ENCODE data around the gene SLCO1B1. TPM values are rescaled to one million over a fixed set of nuclear protein-coding genes. Genes with fewer than 3 reads are reported as not detected.

The SLCO1B1 gene
- polyA plus RNA-seq, 1 of the 3 experiments (the other 2 are of a cell fraction) = not detected

DNA sequence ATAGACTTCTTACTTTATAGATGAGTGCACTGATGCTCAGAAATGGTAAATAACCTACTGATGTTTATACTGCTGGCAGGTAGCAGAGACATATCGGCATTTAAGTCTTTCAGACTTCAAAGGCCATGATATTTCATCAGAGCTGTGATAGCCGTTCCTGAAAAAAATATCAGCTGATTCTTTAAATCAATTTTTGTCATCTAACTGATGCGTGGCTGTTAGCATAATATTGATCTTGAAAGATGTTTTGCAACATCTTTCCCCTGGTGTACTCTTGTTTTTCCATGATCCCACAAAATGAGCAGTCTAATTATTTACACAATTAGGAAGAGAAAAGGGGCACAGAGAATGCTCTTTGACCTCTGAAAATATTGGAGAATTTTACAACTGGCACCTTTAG lies 1.6 kb upstream of the SLCO1B1 start:
- 16% methylated on average over 3 of the region's 3 CpGs for WGBS (ENCODE audit: low lambda C conversion rate)
- Histone ChIP-seq H3K4me3 (ENCODE audit: low read depth in 2 of 2, low read length in 1 of 2) (no peak overlapping the region), H2AFZ (ENCODE audit: low read depth) (no peak overlapping the region), H3K9me2 (no peaks in the 10 kb centered on the region), H3K79me2 (ENCODE audit: insufficient read depth) (no peaks in the 10 kb centered on the region), H3K27me3 (ENCODE audit: insufficient read depth) (no peaks in the 10 kb centered on the region), H3K9ac (no peak overlapping the region), H3K27ac (ENCODE audit: low read depth in 2 of 2, low read length in 1 of 2) (no peak overlapping the region), H3K4me2 (no peak overlapping the region), H3K36me3 (replicated peaks in 1 of 2; ENCODE audit: control insufficient read depth in 1 of 2, insufficient read depth in 2 of 2, low read length in 1 of 2) (no peaks in the 10 kb centered on the region), H4K20me1 (ENCODE audit: insufficient read depth) (no peaks in the 10 kb centered on the region), H3K9me3 (no peaks in the 10 kb centered on the region), H3K4me1 (ENCODE audit: control insufficient read depth in 1 of 2, insufficient read depth in 2 of 2, low read depth in 1 of 2, low read length in 1 of 2) (no peaks in the 10 kb centered on the region), H3F3A (replicated peaks; ENCODE audit: insufficient read depth) (no peaks in the 10 kb centered on the region)
- CTCF ChIA-PET = no interaction called here
- POLR2A ChIA-PET = no interaction called here
- no peak for DNase-seq
- TF ChIP-seq FOSL2 (IDR thresholded peaks at IDR 0.05; ENCODE audit: borderline replicate concordance, low read depth) = no peak
- TF ChIP-seq REST (IDR thresholded peaks at IDR 0.05; ENCODE audit: low read depth, low read length) = no peak
- no peak for TF ChIP-seq GATA2 (CRISPR knock-in tag; IDR thresholded peaks at IDR 0.05)
- TF ChIP-seq, protein P1, sequence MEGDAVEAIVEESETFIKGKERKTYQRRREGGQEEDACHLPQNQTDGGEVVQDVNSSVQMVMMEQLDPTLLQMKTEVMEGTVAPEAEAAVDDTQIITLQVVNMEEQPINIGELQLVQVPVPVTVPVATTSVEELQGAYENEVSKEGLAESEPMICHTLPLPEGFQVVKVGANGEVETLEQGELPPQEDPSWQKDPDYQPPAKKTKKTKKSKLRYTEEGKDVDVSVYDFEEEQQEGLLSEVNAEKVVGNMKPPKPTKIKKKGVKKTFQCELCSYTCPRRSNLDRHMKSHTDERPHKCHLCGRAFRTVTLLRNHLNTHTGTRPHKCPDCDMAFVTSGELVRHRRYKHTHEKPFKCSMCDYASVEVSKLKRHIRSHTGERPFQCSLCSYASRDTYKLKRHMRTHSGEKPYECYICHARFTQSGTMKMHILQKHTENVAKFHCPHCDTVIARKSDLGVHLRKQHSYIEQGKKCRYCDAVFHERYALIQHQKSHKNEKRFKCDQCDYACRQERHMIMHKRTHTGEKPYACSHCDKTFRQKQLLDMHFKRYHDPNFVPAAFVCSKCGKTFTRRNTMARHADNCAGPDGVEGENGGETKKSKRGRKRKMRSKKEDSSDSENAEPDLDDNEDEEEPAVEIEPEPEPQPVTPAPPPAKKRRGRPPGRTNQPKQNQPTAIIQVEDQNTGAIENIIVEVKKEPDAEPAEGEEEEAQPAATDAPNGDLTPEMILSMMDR (IDR thresholded peaks at IDR 0.05) = no peak
- TF ChIP-seq, protein P2, sequence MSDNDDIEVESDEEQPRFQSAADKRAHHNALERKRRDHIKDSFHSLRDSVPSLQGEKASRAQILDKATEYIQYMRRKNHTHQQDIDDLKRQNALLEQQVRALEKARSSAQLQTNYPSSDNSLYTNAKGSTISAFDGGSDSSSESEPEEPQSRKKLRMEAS (IDR thresholded peaks at IDR 0.05; ENCODE audit: low read depth) = no peak
- TF ChIP-seq EP300 (IDR thresholded peaks at IDR 0.05; ENCODE audit: borderline replicate concordance in 1 of 2, low read depth in 1 of 2, low read length in 1 of 2) = no peak
- TF ChIP-seq TAF1 (IDR thresholded peaks at IDR 0.05; ENCODE audit: borderline replicate concordance, low read depth, low read length) = no peak
- TF ChIP-seq FOXM1 (IDR thresholded peaks at IDR 0.05; ENCODE audit: low read depth) = no peak
- TF ChIP-seq JUND (IDR thresholded peaks at IDR 0.05) = no peak
- no peak for TF ChIP-seq ZBTB33 (IDR thresholded peaks at IDR 0.05; ENCODE audit: borderline replicate concordance, low read depth)
- no peak for TF ChIP-seq NRF1 (IDR thresholded peaks at IDR 0.05; ENCODE audit: low read depth, low read length)
- TF ChIP-seq RXRA (IDR thresholded peaks at IDR 0.05; ENCODE audit: borderline replicate concordance, low read depth) = no peak
- TF ChIP-seq MEF2A (IDR thresholded peaks at IDR 0.05; ENCODE audit: borderline replicate concordance, low read depth) = no peak
- no peak for TF ChIP-seq SIN3A (IDR thresholded peaks at IDR 0.05; ENCODE audit: borderline replicate concordance, low read depth, low read length)
- no peak for TF ChIP-seq ELF1 (IDR thresholded peaks at IDR 0.05)

Measured in SK-N-SH (cell line).